Adrenal gland (tissue), 12 donors: Measurements from ENCODE around the gene ELL. TPM values are rescaled to one million over a fixed set of nuclear protein-coding genes. Genes with fewer than 3 reads are reported as not detected.

Experiments used
- DNase-seq, 7 donors: peaks; one replicate each; pipeline ENCODE4 v3.0.0-alpha.2; 2019 to 2020
- H3K27ac ChIP-seq, 5 donors: fragments of 200-600 bp; sonication (generic) in 4 of 5; 1 replicate in 3 of 5; 2 replicates in 2 of 5; pipeline versions ENCODE4 v1.5.1 to v1.8.0; 2016 to 2020; ENCODE audit warnings: mild to moderate bottlenecking in 1 of 5
- H3K27me3 ChIP-seq: fragments of 200-600 bp; 2 replicates; pipeline ENCODE4 v1.8.0; 2021
- H3K36me3 ChIP-seq, 2 donors: fragments of 200-600 bp; replicated peaks in 1 of 2; 1 replicate in 1 of 2; 2 replicates in 1 of 2; pipeline versions ENCODE4 v1.5.1 to v1.8.0; 2018 to 2022
- H3K4me1 ChIP-seq, 2 donors: fragments of 200-600 bp; replicated peaks in 1 of 2; 1 replicate in 1 of 2; 2 replicates in 1 of 2; pipeline versions ENCODE4 v1.5.1 to v1.8.0; 2018 to 2021
- H3K4me3 ChIP-seq, 4 donors: fragments of 200-600 bp; sonication (generic) in 3 of 4; one replicate each; pipeline ENCODE4 v1.5.1; 2016 to 2018
- H3K9me3 ChIP-seq, 3 donors: fragments of 200-600 bp; sonication (generic) in 1 of 3; replicated peaks in 1 of 3; 1 replicate in 2 of 3; 2 replicates in 1 of 3; pipeline versions ENCODE4 v1.5.1 to v1.8.0; 2016 to 2021
- CTCF ChIP-seq, 6 experiments: fragments of 450-650 bp in 4 of 6; fragments of 200-600 bp in 2 of 6; sonication (generic) in 1 of 6; IDR thresholded peaks; 1 replicate in 5 of 6; 2 replicates in 1 of 6; pipeline versions ENCODE4 v1.5.1 to v1.8.0; 2016 to 2021; ENCODE audit warnings: antibody characterized with exemption in 6 of 6, mild to moderate bottlenecking in 2 of 6, moderate library complexity in 1 of 6
- POLR2A ChIP-seq, 2 donors: fragments of 450-650 bp; IDR thresholded peaks; one replicate each; pipeline ENCODE4 v1.6.1; 2017; ENCODE audit warnings: antibody characterized with exemption in 2 of 2, mild to moderate bottlenecking in 2 of 2, moderate library complexity in 1 of 2
- WGBS, 4 donors: extraction: QIAGEN DNeasy Blood & Tissue Kit in 2 of 4; methylation state at CpG; one replicate each; pipeline versions ENCODE4 v1.1.5 to v1.1.7; 2013 to 2017; 5-methylcytosine and 5-hydroxymethylcytosine counted together
- intact Hi-C, 2 donors: fragments of 100-400 bp; cut with DNase I; formaldehyde crosslinking; loops; one replicate each; pipeline versions ENCODE4 v1.14.1 to v1.15.0; 2022 to 2023
- polyA plus RNA-seq, 3 donors: library from polyadenylated mRNA; stranded (reverse); fragments of 200-250 nt in 2 of 3; fragments of 350-450 nt in 1 of 3; fragmentation: Illumina TruSeq in 1 of 3; extraction: RNeasy Lipid Tissue Mini Kit (QIAGEN cat#74804) in 1 of 3; gene quantifications; one replicate each; pipeline ENCODE4 v1.2.3, GENCODE V29; 2013 to 2014
- total RNA-seq, 9 donors: library from RNA; depleted of rRNA in 4 of 9; stranded (reverse); fragments of >200 nt in 4 of 9; fragments of 120-200 nt in 1 of 9; fragmentation: NEBNext Ultra II Directional in 1 of 9; extraction: Animal tissue kit (Norgen Biotek cat#: 25700) in 1 of 9; gene quantifications; one replicate each; pipeline versions ENCODE4 v1.1.0 to v1.2.4, GENCODE V29; 2013 to 2023
- donor health status: healthy with polysubstance abuse.
- donor health status: Bipolar disorder and iron deficiency.
- donor health status: DM: yes; HTN: yes; CAD: no.
- donor health status: DM: no; HTN: no; CAD: no.
- donor health status: DM: no; HTN: no; CAD: no.
- donor health status: DM: yes; HTN: yes; CAD: no.

The ELL gene
- total and polyA plus RNA-seq, 12 donors, result 1.8 to 28.3 (median 13.8) TPM

- Histone ChIP-seq H3K36me3 (peaks cover 0 to 16% of the 10 kb centered on the region in 2 donors), H3K27ac (peak overlapping the region in 2 of 5 donors; percentile 88 to 89), H3K27me3 (no peaks in the 10 kb centered on the region), H3K4me1 (peaks cover 11 to 49% of the 10 kb centered on the region in 2 donors), H3K9me3 (no peaks in the 10 kb centered on the region), H3K4me3 (no peak overlapping the region)
- TF ChIP-seq POLR2A (IDR thresholded peaks at IDR 0.05), result no peak
- TF ChIP-seq CTCF (IDR thresholded peaks at IDR 0.05), result no peak
- DNase-seq, result no peak
- 80 to 88% (median 88%) methylated on average over 5 to 6 of the region's 6 CpGs; no CpG with 5 or more reads in 1 of the 4 donors for WGBS, 4 donors
- intact Hi-C loops, result loop anchor here (5.0 to 10.0 kb wide), 4 partner anchors 49 to 459 kb away; no protein-coding TSS in a partner anchor
These were observed 55.9 kb downstream of the ELL start for GRCh38 chr19:18465964-18466339.

- DNase-seq, result no peak
- no peak for TF ChIP-seq CTCF (IDR thresholded peaks at IDR 0.05)
- no peak for TF ChIP-seq POLR2A (IDR thresholded peaks at IDR 0.05)
- 84 to 88% (median 87%) methylated on average over 17 to 30 of the region's 30 CpGs for WGBS, 4 donors
- Histone ChIP-seq H3K9me3 (no peaks in the 10 kb centered on the region), H3K27ac (peak overlapping the region; percentile 33 to 89 (median 70)), H3K36me3 (peaks cover 0 to 22% of the 10 kb centered on the region in 2 donors), H3K4me1 (peaks cover 15 to 53% of the 10 kb centered on the region in 2 donors), H3K4me3 (no peak overlapping the region), H3K27me3 (no peaks in the 10 kb centered on the region)
- intact Hi-C loops, result loop anchor here (5.0 to 10.0 kb wide), 4 partner anchors 49 to 459 kb away; no protein-coding TSS in a partner anchor
These were observed 56.5 kb downstream of the ELL start for GRCh38 chr19:18465214-18465963.

- WGBS, 4 donors, result 0 to 35% (median 13%) methylated on average over 5 to 8 of the region's 8 CpGs
- peak; percentile 81 to 96 (median 94) for DNase-seq
- TF ChIP-seq POLR2A (IDR thresholded peaks at IDR 0.05) (peak in 1 of 2 donors; percentile 69), CTCF (IDR thresholded peaks at IDR 0.05) (no peak)
- no peak overlapping the region for H3K4me3 ChIP-seq
- no peaks in the 10 kb centered on the region for H3K27me3 ChIP-seq
- peaks cover 0 to 26% of the 10 kb centered on the region in 2 donors for H3K36me3 ChIP-seq
- peaks cover 23 to 53% of the 10 kb centered on the region in 2 donors for H3K4me1 ChIP-seq
- intact Hi-C loops, result loop anchor here (5.0 to 10.0 kb wide), 4 partner anchors 50 to 460 kb away; no protein-coding TSS in a partner anchor
- H3K27ac ChIP-seq, result peak overlapping the region; percentile 48 to 89 (median 70)
- no peaks in the 10 kb centered on the region for H3K9me3 ChIP-seq
These were observed 57.2 kb downstream of the ELL start for GRCh38 chr19:18464646-18465045.

DNA sequence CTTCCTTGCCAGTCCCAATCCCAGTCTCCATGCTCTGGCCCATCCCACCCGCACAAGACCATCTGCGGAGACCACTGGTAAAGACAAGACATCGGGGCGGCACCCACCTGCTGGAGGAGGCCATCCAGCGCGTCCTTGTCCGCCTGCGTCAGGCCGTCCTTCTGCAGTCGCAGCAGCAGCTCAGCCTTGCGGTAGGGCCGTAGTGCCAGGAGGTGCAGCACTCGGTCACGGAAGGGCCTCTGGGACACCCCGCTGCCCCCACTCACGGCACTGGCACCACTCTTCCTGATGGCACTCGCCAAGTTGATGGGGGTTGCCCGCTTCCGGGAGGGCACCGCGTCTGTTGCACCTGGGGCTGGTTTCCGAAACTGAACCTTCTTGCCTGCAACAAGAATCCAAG is 60.4 kb downstream of the ELL start:
- Histone ChIP-seq H3K27ac (peak overlapping the region in 2 of 5 donors; percentile 26 to 94), H3K36me3 (peaks cover 0 to 41% of the 10 kb centered on the region in 2 donors), H3K27me3 (no peaks in the 10 kb centered on the region), H3K4me3 (no peak overlapping the region), H3K4me1 (peaks cover 32 to 69% of the 10 kb centered on the region in 2 donors), H3K9me3 (no peaks in the 10 kb centered on the region)
- DNase-seq, result peak in 1 of 7 donors; percentile 38
- 87 to 97% (median 94%) methylated on average over 10 to 22 of the region's 22 CpGs for WGBS, 4 donors
- intact Hi-C loops, result loop anchor here in 1 of 2 donors (10.0 kb wide), 3 partner anchors 53 to 463 kb away; no protein-coding TSS in a partner anchor
- TF ChIP-seq CTCF (IDR thresholded peaks at IDR 0.05) (no peak), POLR2A (IDR thresholded peaks at IDR 0.05) (no peak)
